M059J (cell line): ENCODE data around the gene GADL1. TPM values are rescaled to one million over a fixed set of nuclear protein-coding genes. Genes with fewer than 3 reads are reported as not detected.

Source experiments
- DNase-seq: peaks from one replicate; pipeline ENCODE4 v3.0.0-alpha.2; 2012; ENCODE audit warnings: low read depth
- total RNA-seq: library from RNA; depleted of rRNA; stranded (reverse); fragments of >200 nt; shearing (Covaris generic); gene quantifications from 2 replicates; pipeline ENCODE4 v1.2.3, GENCODE V29; 2014

The GADL1 gene
- total RNA-seq, 1 experiment from 2014 or later = not detected

GRCh38 chr3:30811151-30811795, 83.2 kb downstream of the GADL1 start:
- DNase-seq = no peak

GRCh38 chr3:30810625-30811024, 83.8 kb downstream of the GADL1 start:
- no peak for DNase-seq

GRCh38 chr3:30805695-30806094, 88.8 kb downstream of the GADL1 start:
- no peak for DNase-seq

GRCh38 chr3:30804984-30805383, 89.5 kb downstream of the GADL1 start:
- no peak for DNase-seq

GRCh38 chr3:30795176-30795575, 99.3 kb downstream of the GADL1 start:
- peak; percentile 4 for DNase-seq

- no peak for DNase-seq
Observed at GRCh38 chr3:30793740-30794139, 100.7 kb downstream of the GADL1 start.

GRCh38 chr3:30790150-30790549, 104.3 kb downstream of the GADL1 start:
- no peak for DNase-seq

GRCh38 chr3:30786365-30786764, 108.1 kb downstream of the GADL1 start:
- DNase-seq = no peak

GRCh38 chr3:30779686-30780287, 114.7 kb downstream of the GADL1 start:
- DNase-seq = peak; percentile 9

GRCh38 chr3:30778933-30779332, 115.5 kb downstream of the GADL1 start:
- no peak for DNase-seq

GRCh38 chr3:30777426-30778113, 116.9 kb downstream of the GADL1 start:
- DNase-seq = no peak

GRCh38 chr3:30776186-30776815, 118.2 kb downstream of the GADL1 start:
- no peak for DNase-seq

- DNase-seq = no peak
Observed at GRCh38 chr3:30775040-30775439, 119.4 kb downstream of the GADL1 start.

- DNase-seq = no peak
Observed at GRCh38 chr3:30774062-30774461, 120.4 kb downstream of the GADL1 start.

- DNase-seq = peak; percentile 91
Observed at GRCh38 chr3:30770387-30770786, 124.1 kb downstream of the GADL1 start.

- DNase-seq = peak; percentile 41
Observed at GRCh38 chr3:30768703-30769550, 125.5 kb downstream of the GADL1 start.

- no peak for DNase-seq
Observed at GRCh38 chr3:30768046-30768445, 126.4 kb downstream of the GADL1 start.

GRCh38 chr3:30766522-30766921, 127.9 kb downstream of the GADL1 start:
- no peak for DNase-seq

GRCh38 chr3:30764891-30765290, 129.6 kb downstream of the GADL1 start:
- DNase-seq = no peak

GRCh38 chr3:30764281-30764680, 130.2 kb downstream of the GADL1 start:
- DNase-seq = no peak

GRCh38 chr3:30761374-30761773, 133.1 kb downstream of the GADL1 start:
- DNase-seq = no peak

- DNase-seq = no peak
Observed at GRCh38 chr3:30760737-30761136, 133.7 kb downstream of the GADL1 start.
